CD1c-positive myeloid dendritic cell (primary cell): ENCODE data around the gene SLC25A38.
"Not testable (repeated sequence)": the region's sequence is repeated elsewhere in the genome, so short reads cannot be mapped to it uniquely, and the experiment has no call there.

Source experiments
- DNase-seq: peaks from one replicate; pipeline ENCODE4 v3.0.0-alpha.2; 2016; ENCODE audit errors: extremely low spot score

The SLC25A38 gene

DNA sequence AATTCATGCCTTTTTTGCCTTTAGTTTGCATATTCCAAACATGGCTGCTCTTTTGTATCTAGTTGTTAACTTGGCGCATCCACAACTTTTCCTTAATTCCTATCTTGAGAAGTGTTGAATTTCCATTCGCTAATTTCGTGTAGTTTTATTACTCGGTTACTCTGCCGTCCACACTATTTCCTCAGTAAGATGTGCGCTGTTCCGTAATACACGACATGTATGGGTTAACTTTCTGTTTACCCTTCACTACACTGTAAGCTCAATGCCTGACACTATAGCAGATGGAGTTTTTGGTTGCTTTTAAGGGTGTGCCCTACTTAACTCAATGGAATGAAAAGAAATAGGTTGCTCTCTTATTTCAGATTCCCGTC lies 24.1 kb downstream of the SLC25A38 start:
- DNase-seq: no peak

DNA sequence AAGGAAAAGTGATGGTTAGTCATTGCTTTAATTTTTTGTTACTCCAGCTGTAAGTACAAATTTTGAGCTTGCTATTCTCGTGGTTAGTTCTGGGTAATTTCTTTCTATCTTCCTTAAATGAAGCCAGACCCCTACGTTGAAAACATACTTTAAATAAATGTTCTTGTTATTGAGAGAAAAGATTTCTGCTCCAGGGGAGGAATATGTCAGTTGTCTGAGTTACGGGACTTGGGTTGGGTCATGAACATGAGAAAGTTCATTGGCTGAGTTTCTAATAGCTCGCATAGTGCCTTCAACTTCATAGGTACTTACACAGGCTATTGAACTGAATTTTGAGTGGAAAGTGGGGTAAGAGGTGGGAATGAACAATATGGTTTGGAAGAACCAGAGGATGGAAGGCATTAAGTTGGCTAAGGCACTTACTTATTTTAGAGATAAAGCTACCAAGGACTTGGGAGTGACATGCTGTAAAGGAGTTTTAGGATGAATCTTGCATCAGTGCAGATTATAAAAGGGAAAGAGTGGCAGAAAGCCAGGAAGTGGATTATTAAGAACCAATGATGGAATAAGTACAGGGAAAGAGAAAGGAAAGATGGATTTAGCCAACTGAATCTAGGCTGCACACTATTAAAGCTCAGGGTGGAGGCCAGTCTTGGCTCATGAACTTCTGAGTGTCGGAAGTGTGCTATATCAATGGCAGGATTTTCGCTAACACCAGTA lies 24.8 kb downstream of the SLC25A38 start:
- no peak for DNase-seq

DNA sequence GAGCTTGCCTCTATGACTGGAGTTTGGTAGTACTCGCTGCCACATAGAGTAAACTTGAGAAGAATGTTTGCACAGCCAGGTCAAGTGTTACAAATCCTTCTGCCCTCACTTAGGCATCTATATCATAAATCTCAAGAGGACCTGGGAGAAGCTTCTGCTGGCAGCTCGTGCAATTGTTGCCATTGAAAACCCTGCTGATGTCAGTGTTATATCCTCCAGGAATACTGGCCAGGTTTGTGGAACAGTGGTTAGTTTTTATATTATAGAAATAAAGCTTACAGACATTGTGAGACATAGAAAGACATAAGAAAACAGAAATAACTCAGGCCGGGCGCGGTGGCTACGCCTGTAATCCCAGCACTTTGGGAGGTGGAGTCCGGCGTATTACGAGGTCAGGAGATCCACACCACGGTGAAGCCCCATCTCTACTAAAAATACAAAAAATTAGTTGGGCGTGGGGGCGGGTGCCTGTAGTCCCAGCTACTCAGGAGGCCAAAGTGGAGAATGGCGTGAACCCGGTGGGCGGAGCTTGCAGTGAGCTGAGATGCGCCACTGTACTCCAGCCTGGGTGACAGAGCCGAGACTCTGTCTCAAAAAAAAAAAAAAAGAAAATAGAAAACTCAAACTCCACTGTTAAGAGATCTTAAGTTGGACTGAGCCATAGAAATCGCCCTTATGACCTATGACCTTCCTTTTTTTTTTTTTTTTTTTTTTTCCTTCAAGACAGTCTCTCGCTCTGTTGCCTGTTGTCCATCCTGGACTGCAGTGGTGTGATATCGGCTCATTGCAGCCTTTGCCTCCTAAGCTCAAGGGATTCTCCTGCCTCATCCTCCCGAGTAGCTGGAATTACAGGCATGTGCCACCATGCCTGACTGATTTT lies 25.6 kb downstream of the SLC25A38 start:
- no peak for DNase-seq

DNA sequence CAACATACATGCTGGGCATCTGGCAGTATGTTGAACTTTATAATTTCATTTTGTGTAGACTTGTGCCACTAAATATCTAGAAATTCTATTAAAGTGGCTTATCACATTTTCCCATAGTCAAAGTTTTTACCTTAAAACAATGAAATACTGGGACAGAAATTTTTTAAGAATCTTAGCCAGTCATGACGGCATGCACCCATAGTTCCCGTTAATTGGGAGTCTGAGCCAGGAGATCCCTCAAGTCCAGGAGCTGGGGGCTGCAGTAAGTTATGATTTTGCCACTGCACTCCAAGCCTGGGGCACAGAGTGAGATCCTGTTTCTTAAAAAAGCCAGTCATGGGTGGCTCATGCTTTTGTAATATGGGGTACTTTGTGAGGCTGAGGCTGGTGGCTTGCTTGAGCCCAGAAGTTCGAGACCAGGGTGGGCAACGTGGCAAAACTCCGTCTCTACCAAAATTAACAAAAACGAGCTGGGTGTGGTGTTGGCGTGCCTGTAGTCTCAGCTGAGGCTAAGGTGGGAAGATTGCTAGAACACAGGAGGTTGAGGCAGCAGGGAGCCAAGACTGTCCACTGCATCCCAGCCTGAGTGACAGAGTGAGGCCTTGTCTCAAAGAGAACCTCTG lies 26.5 kb downstream of the SLC25A38 start:
- DNase-seq: no peak

DNA sequence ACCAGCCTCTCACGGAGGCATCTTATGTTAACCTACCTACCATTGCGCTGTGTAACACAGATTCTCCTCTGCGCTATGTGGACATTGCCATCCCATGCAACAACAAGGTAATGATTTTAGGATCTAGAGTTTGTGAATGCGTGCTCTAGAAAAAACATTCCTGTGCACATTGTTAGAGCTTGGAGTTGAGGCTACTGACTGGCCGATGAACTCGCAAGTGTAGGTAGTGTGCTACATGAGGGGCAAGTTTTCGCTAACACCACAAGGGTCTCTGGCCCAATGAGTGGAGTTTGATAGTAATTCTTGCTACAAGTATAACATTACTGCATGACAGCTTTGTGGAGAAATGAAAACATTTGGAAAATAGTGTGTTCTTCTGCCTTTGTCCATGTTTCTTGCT lies 27.7 kb downstream of the SLC25A38 start:
- DNase-seq: no peak

DNA sequence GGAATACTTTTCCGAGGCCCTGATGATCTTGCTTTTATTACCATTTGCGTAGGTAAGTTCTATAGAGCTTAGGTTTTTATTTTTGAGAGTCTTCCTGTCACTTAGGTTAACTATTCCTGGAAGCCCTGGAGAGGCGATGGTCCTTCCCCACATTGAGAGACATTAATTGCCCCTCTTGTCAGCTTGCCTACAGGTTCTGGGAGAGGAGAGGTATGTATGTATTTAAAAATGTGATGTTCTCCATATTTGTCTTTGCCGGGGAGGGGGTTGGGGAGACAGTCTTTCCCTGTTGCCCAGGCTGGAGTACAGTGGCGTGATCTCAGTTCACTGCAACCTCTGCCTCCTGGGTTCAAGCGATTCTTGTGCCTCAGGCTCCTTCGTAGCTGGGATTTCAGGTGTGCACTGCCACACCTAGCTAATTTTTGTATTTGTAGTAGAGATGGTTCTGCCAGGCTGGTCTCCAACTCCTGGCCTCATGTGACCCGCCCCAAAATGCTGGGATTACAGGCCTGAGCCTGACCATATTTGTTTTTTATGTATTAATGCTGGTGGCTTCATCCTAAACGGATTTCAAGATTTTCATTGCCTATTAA lies 29.6 kb downstream of the SLC25A38 start:
- DNase-seq: no peak

DNA sequence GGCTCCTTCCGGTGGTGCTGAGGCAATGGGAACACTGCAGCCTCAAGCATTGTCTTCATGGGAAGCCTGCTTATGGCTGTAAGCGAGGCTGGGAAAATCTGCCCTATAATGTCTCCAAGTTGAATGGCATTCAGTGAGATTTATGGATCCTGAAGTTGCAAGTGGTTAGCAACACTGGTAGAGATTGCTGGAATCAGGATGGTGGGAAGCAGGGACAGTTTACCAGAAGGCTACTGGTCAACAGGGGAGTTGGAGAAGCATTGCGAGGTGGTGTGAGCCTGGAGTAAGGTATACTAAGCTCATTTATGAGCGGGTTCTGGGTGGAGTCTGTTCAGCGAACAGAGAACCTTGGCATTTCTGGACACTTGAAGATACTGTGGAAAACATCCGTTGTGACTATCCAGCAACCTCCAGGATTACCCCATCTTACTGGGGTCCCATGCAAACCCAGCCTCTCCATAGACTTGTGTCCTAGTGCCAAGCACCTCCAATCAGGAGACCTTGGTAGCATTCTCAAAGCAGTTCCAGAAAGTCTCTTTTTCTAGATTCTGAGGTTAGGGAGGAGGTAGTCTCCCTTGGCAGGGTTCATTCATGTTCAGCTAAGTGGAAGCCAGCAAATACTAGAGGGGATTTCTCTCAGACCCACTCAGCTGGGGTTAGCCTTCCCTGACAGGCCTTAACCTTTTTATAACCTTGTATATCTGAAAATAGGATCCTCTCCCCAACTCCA lies 30.7 kb downstream of the SLC25A38 start:
- no peak for DNase-seq

DNA sequence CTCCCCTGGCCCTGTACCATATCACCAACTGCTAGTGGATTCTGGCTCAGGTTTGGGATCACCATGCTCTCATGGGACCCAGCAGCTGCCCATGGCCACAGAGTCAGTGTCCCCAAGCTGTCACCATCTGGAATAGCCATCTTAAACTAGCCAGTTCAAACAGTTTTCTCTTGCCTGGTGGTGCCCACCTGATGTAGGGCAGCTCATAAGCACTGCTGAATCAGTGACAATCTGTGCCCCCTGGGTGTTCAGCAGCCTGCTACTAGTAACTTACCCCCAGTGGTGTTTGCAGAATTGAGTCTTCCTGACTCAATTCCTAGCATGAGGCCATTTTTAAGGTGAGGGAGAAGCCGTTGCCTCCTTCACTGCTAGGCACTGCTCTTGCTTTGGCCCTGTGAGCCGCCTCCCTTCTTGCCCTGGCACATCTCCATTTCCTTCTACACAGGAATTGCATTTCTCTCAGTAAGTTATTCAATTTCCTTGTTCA lies 31.3 kb downstream of the SLC25A38 start:
- no peak for DNase-seq

DNA sequence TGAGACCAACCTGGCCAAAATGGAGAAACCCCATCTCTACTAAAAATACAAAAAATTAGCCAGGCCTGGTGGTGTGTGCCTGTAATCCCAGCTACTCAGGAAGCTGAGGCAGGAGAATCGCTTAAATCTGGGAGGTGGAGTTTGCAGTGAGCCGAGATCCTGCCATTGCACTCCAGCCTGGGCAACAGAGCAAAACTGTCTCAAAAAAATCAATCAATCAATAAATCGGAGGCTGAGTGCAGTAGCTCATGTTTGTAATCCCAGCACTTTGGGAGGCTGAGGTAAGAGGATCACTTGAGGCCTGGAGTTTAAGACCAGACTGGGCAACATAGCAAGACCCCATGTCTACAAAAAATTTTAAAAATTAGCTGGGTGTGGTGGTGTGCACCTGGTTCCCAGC lies 32.1 kb downstream of the SLC25A38 start:
- not testable (repeated sequence) for DNase-seq

DNA sequence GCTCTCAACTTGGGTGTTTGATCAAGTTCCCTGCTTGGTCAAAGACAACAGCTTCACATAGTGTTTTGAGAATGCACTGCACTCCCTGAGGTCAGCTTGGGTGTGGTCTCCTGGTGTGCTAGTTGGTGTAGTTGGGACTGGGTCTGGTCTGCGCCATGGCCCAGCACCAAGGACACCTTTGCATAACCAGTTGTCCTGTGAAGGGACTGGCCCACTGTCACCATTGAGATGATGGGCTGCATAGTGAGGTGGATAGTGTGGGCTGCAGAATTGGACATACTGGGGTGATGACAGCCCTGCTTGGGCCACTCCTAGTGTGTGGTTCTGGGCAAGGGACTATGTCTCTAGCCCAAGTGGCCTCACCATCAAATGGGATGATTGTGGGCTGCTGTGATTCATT lies 32.8 kb downstream of the SLC25A38 start:
- DNase-seq: no peak

DNA sequence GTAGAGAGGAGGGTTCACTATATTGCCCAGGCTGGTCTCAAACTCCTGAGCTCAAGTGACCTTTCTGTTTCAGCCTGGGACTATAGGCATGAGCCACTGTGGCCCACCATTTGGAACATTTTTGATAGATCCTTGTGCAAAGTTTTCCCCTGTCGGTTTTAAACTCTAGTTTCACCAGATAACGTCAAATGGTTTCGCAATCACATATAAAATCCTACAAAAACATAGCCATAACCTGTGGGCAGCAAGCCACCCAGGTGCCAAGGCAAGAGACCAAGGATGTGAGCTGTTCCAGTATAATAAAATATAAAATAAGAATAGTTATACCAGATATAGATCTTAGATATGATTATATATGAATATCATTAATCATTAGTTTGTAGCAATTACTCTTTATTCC lies 33.8 kb downstream of the SLC25A38 start:
- DNase-seq: not testable (repeated sequence)

DNA sequence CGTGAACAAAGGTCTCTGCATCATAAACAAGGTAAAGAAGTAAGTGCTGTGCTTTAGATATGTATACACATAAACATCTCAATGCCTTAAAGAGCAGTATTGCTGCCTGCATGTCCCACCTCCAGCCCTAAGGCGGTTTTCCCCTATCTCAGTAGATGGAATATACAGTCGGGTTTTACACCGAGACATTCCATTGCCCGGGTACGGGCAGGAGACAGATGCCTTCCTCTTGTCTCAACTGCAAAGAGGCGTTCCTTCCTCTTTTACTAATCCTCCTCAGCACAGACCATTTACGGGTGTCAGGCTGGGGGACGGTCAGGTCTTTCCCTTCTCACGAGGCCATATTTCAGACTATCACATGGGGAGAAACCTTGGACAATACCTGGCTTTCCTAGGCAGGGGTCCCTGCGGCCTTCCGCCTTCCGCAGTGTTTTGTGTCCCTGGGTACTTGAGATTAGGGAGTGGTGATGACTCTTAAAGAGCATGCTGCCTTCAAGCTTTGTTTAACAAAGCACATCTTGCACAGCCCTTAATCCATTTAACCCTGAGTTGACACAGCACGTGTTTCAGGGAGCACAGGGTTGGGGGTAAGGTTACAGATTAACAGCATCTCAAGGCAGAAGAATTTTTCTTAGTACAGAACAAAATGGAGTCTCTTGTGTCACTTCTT lies 35.5 kb downstream of the SLC25A38 start:
- not testable (repeated sequence) for DNase-seq

DNA sequence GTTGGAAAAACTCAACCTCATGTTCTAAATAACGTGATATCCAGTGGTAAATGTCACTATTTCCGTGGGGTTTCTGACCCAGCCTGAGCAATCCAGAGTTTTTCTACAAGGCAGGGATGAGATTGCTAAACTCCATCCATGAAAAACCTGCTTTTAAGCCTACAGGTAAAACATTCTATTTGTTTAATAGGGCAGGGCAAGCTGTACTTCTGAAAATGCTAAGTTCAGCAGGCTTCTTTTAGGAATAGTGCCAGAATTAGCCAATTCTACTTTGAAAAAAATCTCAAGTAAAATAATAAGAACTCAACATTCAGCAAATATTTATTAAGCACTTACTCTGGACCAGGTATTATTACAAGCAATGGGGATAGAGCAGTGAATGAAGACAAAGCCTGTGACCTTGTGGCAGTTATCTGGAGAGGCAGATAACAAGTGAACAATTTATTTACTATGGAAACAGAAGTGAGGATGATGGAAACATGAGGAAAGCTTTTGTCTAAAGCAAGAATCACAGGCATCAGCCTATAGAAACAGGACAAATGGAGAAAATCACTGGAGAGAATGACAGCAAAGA lies 36.7 kb downstream of the SLC25A38 start:
- DNase-seq: no peak

DNA sequence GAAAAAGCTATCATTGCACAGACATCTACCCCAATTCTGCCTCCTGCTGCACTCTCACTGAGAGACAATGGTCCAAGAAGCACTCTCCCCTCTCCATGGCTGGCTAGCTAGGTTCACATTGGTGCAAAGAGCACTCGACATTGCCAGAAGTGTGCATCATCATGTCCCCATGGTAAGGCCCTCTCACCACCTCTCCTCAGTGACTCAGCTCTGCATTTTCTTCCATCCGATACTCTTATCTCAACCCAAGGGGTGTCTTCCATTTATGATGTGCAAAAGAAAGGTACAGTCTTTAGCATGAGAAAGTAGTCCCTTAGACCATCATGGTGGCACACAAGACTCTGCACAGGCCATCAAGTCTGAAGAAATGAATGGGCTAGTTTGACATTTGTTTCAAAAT lies 37.4 kb downstream of the SLC25A38 start:
- DNase-seq: no peak

DNA sequence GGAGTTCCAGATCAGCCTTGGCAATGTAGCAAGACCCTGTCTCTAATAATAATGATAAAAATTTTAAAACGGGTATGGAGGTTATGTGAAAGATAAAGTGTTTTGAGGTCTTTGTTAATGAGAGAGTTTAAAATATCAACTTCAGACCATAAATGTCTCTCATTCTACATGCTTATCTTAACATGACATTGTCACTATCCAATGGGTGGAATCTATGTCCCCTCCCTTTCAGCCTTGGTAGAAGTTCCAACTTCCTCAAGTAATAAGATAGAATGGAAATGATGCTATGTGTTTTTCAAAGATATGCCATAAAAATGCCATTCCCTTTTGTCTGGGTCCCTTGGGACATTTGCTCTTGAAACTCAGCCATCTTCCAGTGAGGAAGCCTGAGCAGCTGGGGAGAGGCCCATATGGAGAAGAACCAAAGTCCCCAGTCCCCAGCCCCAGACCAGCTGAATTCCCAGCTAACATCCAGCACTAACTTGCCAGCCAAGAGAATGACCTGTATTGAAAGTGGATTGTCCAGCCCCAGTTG lies 40.3 kb downstream of the SLC25A38 start:
- DNase-seq: no peak

DNA sequence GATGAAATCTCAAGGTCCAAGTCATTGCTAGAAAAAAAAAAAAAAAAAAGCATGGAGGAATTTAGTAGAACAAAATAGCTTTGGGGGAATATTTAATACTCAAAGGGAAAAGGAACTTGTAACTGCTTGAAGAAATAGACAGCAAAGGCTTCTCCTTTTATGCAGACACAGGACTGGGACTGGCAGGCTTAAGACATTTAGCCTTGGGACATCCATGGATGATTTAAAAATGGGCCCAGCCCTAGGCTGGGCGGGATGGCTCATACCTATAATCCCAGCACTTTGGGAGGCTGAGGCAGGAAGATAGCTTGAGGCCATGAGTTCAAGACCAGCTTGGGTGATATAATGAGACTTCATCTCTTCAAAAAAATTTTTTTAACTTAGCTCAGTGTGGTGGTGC lies 43.1 kb downstream of the SLC25A38 start:
- no peak for DNase-seq

DNA sequence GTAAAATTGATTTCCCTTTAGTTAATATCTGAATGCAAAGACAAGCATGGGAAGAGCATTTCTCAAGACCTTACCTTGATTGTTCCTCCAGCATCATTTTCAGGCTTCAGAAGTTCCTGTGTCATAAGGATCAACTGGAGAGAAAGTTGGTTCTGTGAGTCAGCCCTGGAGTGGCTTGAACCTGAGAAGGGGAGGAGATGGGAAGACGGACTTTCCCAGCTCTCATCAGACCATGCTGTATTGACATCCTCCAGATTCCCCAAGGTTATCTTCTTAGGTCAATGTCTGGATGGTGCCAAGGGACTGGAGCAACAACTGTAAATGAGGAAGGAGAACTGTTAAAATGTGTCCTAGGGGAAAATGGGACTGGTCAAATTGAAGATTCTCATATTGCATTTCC lies 44.3 kb downstream of the SLC25A38 start:
- DNase-seq: no peak

DNA sequence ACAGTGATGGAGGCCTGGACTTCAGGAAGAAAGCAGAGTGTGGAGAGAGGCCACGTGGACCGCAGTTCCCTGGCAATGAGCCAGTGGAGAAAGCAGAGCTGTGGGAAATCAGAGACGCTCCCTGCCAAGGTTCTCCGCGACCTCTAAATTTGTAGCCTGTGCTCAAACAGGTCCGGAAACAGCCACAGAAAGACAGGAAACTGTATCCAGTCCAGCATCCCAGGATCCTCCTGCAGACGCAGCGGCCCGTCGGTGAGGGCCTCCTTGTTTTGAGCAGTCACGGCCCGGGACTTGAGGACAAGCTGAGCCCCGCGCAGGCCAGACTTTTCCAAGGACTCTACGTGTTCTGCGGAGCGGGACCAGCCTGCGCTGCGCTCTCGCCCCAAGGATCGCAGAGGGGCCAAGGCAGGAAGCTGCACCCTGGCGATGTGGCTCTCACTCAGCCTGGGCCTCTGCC lies 45.6 kb downstream of the SLC25A38 start:
- no peak for DNase-seq

DNA sequence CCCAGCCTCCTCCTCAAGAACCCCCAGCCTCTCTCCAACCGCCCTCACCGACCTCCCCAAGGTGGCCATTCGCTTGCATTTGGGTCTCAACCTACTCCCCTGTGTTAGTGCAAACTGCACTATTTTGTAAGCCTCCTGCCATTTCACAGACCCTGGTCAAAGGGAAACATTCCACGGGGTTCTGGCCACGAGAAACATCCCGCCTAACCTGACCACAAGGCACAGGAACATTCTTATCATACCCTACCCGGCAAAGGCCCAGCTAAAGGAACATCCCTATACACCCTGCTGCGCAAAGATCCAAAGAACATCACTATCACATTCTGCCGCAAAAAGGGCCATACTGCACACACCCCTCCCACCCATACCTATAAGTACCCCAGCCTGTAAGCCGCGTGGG lies 46.3 kb downstream of the SLC25A38 start:
- no peak for DNase-seq

DNA sequence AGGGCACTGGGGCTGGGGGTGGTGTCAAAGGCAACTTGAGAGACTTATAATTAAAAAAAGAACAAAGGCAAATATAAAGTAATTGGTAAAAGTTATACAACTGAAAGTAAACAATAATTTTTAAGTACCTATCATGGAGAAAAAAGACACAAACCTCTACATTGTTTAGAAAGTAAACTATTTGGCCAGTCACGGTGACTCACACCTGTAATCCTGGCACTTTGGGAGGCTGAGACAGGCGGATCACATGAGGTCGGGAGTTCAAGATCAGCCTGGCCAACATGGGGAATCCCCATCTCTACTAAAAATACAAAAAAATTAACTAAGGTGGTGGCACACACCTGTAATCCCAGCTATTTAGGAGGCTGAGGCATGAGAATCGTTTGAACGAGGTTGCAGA lies 49.2 kb downstream of the SLC25A38 start:
- DNase-seq: no peak
